SW 1271 (cell line): ENCODE data around the gene CTNND2.

ENCODE experiments used
- DNase-seq, 2 experiments: peaks; one replicate each; lab custom pipeline; 2025; lab: John Stamatoyannopoulos, UW

Gene CTNND2

GRCh38 chr5:11595045-11595444 lies 309.2 kb downstream of the CTNND2 start:
- no peak for DNase-seq

- DNase-seq: no peak
Measured at GRCh38 chr5:11594021-11594420, 310.2 kb downstream of the CTNND2 start.

GRCh38 chr5:11590475-11590874 lies 313.8 kb downstream of the CTNND2 start:
- no peak for DNase-seq

- DNase-seq: no peak
Measured at GRCh38 chr5:11588803-11589202, 315.4 kb downstream of the CTNND2 start.

- no peak for DNase-seq
Measured at GRCh38 chr5:11584017-11584416, 320.2 kb downstream of the CTNND2 start.

GRCh38 chr5:11579351-11579750 lies 324.9 kb downstream of the CTNND2 start:
- DNase-seq: no peak

GRCh38 chr5:11574787-11575186 lies 329.5 kb downstream of the CTNND2 start:
- no peak for DNase-seq

GRCh38 chr5:11573140-11573992 lies 330.9 kb downstream of the CTNND2 start:
- no peak for DNase-seq

GRCh38 chr5:11564706-11565105 lies 339.5 kb downstream of the CTNND2 start:
- DNase-seq: no peak

GRCh38 chr5:11563822-11564221 lies 340.4 kb downstream of the CTNND2 start:
- DNase-seq: no peak

- no peak for DNase-seq
Measured at GRCh38 chr5:11560915-11561697, 343.1 kb downstream of the CTNND2 start.

- DNase-seq: no peak
Measured at GRCh38 chr5:11557063-11557462, 347.2 kb downstream of the CTNND2 start.

GRCh38 chr5:11555171-11555570 lies 349.1 kb downstream of the CTNND2 start:
- no peak for DNase-seq

GRCh38 chr5:11547730-11548129 lies 356.5 kb downstream of the CTNND2 start:
- DNase-seq: no peak

- DNase-seq: no peak
Measured at GRCh38 chr5:11547140-11547539, 357.1 kb downstream of the CTNND2 start.

GRCh38 chr5:11540112-11540511 lies 364.1 kb downstream of the CTNND2 start:
- no peak for DNase-seq

- DNase-seq: no peak
Measured at GRCh38 chr5:11531811-11532555, 372.3 kb downstream of the CTNND2 start.

GRCh38 chr5:11528720-11529119 lies 375.5 kb downstream of the CTNND2 start:
- no peak for DNase-seq

- no peak for DNase-seq
Measured at GRCh38 chr5:11527652-11528349, 376.4 kb downstream of the CTNND2 start.

GRCh38 chr5:11525020-11525419 lies 379.2 kb downstream of the CTNND2 start:
- DNase-seq: no peak

GRCh38 chr5:11524188-11524587 lies 380.1 kb downstream of the CTNND2 start:
- no peak for DNase-seq

- DNase-seq: no peak
Measured at GRCh38 chr5:11522796-11523195, 381.4 kb downstream of the CTNND2 start.
